ENCODE data around the gene ZNF608.

ZNF608 gene

DNA sequence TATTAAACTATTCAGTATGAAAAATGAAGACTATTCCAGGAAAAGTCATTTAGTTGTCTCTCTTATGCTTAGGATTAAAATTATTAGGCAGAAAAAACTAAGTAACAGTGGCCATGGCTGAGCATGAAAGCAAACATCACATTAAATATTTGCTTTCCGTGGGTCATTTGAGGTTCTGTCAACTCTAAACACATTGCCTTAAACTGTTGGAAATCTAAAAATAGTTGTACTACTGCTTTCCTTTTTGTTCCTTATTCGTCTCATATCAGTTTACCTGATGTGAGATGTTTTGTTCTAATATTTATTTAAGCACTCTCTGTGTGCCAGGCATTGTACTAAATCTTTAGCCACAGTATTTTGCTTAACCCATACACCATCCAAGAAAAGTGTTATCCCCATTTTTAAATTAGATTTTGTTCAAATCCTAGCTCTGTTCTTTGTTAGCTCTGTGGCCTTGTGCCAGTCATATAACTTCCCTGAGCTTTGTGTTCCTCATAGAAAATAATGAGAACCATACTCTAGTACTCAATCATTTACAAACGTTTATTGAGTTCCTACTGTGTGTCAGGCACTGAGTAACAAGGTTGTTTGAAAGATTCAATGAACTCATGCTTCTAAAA, 18.7 kb upstream of the ZNF608 start:
- no peak overlapping the region; the same call in 1 of the 2 replicates for H3K27ac ChIP-seq
- TF ChIP-seq, protein P1, sequence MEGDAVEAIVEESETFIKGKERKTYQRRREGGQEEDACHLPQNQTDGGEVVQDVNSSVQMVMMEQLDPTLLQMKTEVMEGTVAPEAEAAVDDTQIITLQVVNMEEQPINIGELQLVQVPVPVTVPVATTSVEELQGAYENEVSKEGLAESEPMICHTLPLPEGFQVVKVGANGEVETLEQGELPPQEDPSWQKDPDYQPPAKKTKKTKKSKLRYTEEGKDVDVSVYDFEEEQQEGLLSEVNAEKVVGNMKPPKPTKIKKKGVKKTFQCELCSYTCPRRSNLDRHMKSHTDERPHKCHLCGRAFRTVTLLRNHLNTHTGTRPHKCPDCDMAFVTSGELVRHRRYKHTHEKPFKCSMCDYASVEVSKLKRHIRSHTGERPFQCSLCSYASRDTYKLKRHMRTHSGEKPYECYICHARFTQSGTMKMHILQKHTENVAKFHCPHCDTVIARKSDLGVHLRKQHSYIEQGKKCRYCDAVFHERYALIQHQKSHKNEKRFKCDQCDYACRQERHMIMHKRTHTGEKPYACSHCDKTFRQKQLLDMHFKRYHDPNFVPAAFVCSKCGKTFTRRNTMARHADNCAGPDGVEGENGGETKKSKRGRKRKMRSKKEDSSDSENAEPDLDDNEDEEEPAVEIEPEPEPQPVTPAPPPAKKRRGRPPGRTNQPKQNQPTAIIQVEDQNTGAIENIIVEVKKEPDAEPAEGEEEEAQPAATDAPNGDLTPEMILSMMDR (conservative IDR thresholded peaks at IDR 0.05) = no peak
- no peak for TF ChIP-seq ZFX (IDR thresholded peaks at IDR 0.05)

DNA sequence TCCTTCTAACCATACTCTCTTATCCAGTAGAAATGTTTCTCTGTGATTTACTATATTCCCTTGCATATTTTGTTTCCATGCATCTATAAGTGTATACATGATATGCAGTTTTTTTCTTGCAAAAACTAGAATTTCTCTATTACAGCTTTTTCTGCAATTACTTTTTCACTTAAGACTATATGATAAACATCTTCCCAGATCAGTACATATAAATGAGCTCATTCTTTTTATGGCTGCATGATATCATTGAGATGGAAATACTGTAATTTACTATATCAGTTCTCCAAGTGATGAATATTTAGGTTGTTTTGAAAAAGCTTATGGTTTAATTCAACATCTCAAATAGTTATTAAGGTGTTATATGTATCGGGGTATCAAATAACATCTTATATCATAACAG, 18.1 kb upstream of the ZNF608 start:
- H3K27ac ChIP-seq = no peak overlapping the region
- TF ChIP-seq, protein P1 (conservative IDR thresholded peaks at IDR 0.05) = no peak
- TF ChIP-seq ZFX (IDR thresholded peaks at IDR 0.05) = no peak

DNA sequence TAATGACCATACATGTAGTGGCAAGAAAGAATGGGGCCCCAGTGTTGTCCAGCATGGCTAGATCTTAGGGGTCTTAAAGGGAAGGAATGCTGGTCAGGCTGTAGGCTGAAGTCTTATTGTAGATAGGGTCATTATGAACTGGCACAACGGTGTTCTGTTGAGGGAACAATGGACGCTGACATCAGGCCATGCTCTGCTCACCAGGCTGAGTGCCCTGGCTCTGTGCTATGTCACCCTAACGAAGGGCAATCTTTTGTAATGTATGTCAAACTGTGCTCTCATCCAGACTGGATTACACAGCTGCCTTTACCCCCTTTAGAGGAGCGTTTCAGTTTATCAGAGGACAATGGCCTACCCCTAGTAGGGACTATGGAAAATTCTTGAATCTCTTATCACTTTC, 14.6 kb upstream of the ZNF608 start:
- H3K27ac ChIP-seq = no peak overlapping the region
- TF ChIP-seq, protein P1 (conservative IDR thresholded peaks at IDR 0.05) = no peak
- no peak for TF ChIP-seq ZFX (IDR thresholded peaks at IDR 0.05)

DNA sequence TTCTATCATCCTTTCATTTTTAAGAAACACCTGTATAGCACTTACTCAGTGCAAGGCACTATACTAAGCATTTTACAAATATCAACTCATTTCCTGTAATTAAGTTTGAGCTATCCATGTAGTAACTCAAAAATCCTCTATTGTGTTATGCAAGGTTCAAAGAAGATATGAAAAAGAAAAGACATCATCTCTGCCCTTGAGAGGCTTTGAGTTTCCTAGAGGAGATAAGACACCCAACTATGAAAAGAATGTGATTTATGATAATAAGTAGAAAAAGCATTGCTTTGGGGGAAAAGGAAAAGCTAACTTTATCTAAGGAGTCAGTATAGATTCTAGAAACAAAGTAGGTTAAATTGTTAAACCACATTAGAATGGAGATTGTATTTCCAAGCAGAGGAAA, 14.2 kb upstream of the ZNF608 start:
- TF ChIP-seq ZFX (IDR thresholded peaks at IDR 0.05) = no peak
- TF ChIP-seq, protein P1 (conservative IDR thresholded peaks at IDR 0.05) = no peak
- no peak overlapping the region for H3K27ac ChIP-seq

DNA sequence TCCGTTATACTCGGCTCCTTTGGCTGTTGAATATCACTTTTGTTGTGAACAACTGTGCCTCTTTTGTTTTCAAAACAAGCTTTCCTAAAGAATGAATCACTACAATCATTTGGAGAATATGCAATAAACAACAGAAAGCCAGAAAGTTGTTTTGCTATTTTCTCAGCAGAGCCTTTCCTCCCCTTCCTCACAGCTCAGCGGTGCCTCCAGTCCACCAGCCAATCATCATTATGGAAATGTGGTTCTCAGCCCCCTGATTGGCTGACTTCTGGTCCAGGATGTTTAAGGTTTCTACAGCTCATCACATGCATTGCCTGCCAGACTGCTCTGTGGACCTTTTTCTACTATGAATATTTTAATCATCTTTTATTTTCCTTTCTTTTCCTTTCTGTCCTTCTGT, 9.1 kb upstream of the ZNF608 start:
- no peak for TF ChIP-seq ZFX (IDR thresholded peaks at IDR 0.05)
- TF ChIP-seq, protein P1 (conservative IDR thresholded peaks at IDR 0.05) = no peak
- H3K27ac ChIP-seq = no peak overlapping the region

DNA sequence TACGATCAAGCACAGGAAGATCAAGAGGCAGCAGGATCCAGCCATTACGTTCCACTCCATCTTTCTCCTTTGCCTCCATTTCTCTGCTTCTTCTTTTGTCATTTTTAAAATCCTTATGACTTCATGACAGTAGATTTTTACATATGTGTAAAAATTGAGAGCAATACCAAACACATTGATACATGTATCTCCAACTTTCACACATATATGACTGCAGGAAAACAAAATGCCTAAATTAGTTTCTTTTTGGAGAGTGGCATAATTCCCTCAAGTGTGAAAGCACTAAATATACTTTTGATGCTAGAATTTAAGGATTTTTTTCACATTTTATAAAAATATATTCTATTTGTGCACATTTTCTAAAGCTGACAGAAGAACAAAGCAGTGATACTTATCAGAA, 8.6 kb upstream of the ZNF608 start:
- no peak overlapping the region for H3K27ac ChIP-seq
- TF ChIP-seq, protein P1 (conservative IDR thresholded peaks at IDR 0.05) = no peak
- no peak for TF ChIP-seq ZFX (IDR thresholded peaks at IDR 0.05)

DNA sequence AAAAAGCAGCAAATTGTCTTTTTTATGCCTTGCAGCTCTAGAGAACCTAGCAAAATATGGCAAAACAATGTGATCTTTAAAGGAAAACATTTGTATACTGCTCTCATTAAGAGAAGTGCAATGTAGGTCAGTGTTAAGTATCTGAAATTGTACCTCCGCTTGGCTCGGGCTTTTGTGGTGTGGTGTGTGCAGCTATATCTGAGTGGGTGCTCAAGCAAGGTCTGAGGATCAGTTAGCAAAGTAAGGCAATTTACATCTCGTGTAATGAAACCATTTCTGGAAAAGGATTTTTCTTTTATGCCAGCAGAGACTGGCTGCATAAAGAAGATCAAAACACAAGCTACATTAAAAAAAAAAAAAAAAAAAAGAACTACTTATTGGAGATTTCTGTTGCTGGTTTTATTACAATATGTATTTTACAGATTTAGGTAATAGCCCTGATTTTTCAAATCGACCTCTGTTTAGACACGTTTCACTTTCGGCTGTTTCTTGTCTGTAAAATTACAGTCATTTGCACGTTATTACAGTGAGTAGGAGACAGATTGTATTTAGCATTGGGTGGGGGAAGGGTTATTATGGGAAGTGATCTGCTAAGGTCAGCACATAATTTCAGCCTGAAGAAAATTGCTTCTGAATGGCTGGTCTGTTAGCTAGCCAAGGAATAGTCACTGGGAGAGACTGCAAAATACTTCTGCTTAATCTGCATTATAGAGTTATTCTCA, 7.9 kb upstream of the ZNF608 start:
- TF ChIP-seq, protein P1 (conservative IDR thresholded peaks at IDR 0.05) = no peak
- TF ChIP-seq ZFX (IDR thresholded peaks at IDR 0.05) = no peak
- no peak overlapping the region for H3K27ac ChIP-seq

All from C4-2B (cell line).